HG02840 (cell line): ENCODE measurements around the gene SF3A1.
"Not testable (repeated sequence)": the region's sequence is repeated elsewhere in the genome, so short reads cannot be mapped to it uniquely, and the experiment has no call there.

Experiments
- ATAC-seq: cut with Tn5 transposase; IDR thresholded peaks from one replicate; pipeline ENCODE4 v1.9.1; 2021; ENCODE audit warnings: mild to moderate bottlenecking, moderate library complexity, moderate number of reproducible peaks; ENCODE audit not compliant: unreplicated experiment, low FRiP score

SF3A1 gene

DNA sequence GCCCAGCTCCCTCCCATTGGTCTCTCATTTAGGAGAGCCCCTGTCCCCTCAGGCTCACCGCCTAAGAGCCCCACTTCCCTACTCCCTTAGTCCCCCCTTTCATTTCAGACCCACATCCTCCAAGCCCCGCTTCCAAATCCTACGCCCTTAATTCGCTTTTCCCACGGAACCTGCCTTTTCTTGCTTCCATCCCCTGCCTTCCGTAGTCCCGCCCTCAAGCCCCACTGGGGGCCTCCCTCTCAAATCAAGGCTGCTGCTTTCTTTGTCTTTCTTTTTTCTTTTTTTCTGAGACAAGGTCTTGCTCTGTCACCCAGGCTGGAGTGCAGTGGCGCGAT is 509 bp upstream of the SF3A1 start:
- ATAC-seq, result no peak

DNA sequence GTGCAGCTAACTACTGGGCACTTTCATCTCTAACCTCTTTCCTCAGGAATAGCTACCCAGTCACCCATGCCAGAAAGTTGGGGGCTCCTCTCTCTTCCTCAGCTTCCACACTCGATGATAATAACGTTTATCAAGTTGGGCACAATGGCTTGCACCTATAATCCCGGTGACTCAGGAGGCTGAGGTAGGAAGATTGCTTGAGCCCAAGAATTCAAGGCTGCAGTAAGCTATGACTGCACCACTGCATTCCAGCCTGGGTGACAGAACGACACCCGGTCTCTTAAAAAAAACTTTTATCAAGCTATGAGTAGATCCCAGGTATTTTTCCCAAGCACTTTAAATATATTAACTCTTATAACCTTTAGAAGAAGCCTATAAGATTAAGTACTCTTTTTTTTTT is 2.0 kb downstream of the SF3A1 start:
- ATAC-seq, result no peak

- no peak for ATAC-seq
These were observed 5.5 kb downstream of the SF3A1 start for GRCh38 chr22:30351226-30351625.

DNA sequence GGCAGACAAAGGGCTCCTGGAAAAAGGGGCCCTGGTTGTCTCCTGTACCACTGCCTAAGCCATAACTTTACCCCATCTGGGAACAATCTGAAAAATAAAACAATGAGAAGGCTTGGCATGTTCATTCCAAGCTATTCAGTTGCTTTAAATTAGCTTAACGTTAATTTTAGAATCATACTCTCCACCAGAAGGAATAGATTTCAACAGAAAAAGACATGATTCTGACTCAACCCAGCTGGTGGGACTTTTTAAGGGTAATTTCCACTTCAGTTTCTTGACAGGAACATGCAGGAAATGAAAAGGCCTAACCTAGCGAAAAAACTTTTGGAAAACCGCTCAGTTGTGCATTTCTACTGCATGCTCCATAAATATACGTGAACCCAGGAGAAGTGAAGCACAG is 7.9 kb downstream of the SF3A1 start:
- no peak for ATAC-seq

DNA sequence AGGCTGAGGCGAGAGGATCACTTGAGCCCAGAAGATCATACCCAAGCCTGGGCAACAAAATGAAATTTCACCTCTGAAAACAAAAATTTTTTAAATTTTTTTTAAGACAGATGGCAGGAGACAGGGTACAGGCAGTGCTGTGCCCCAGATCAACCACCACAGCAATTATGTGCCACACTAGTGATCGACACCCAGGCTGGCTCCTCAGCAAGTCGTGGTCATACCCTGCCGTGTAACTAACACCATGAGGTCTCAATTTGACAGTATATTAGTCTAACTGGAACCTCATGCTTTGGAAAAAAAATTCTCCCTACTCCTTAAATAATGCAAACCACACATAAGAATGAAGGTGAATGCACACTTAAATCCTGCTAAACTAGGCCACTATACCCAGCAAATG is 8.3 kb downstream of the SF3A1 start:
- no peak for ATAC-seq

DNA sequence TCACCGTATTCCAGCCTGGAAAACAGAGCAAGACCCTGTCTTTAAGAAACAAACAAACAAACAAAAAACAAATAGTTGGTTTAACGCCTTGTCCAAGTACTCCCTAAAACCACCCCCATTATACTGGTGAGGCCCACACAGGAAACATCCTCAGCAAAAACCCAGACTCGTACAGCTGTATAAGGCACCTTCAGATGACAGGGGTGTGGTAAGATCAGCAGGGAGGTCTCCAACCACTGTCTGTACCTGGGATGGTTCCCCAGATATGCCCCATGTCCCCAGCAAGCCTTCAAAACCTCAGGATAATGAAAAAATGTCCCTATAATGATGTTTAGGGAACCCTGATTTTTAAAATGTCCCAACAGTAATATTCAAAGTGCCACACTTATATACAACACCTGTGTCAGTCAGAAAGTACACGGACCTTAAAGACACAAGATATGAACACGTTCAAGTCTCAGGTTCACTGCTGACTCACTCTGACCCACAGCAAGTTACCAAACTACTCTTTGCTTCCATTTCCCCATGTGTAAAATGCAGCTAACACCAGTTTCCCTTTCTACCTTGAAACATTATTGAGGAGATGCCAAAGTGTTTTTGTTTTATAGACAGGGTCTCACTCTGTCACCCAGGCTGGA is 9.3 kb downstream of the SF3A1 start:
- no peak for ATAC-seq

GRCh38 chr22:30344447-30345200 is 12.1 kb downstream of the SF3A1 start:
- no peak for ATAC-seq

DNA sequence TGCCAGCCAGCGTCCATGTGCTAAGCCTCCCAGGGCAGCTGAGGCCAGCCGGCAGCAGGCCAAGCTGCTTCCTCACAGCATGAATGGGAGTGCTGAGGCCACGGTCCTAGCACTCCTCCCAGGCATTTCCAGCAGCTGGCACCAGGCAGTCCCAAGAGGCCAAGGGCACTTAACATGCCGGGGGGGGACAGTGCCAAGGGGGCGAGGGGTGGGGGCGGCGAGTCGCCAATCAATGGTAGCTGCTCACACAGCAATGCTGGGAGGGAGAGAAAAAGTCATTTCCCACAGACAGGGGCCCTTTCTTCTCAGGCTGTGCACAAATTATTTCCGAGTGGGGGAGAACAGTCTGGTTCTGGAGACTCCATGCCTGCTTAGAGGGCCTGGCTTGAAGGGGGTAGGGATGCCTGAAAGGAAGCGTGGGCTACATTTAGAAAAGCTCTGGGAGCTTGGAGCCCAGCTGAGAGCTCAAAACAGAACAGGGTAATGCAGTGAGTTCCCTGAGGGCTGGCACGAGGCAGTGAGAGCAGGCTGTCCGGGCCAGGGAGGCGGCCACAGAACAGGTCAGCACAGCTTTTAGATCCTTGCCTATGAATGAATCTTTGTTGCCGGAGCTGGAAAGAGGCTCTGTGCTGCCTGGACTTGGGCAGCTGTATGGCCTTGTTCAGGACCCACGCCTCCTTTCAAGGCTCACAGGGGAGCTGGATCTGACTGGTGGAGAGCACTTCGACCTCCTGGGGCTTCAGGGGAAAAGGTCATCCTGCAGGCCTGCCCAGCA is 15.6 kb downstream of the SF3A1 start:
- no peak for ATAC-seq

GRCh38 chr22:30338802-30339201 is 17.9 kb downstream of the SF3A1 start:
- ATAC-seq, result no peak

GRCh38 chr22:30338341-30338740 is 18.4 kb downstream of the SF3A1 start:
- not testable (repeated sequence) for ATAC-seq

DNA sequence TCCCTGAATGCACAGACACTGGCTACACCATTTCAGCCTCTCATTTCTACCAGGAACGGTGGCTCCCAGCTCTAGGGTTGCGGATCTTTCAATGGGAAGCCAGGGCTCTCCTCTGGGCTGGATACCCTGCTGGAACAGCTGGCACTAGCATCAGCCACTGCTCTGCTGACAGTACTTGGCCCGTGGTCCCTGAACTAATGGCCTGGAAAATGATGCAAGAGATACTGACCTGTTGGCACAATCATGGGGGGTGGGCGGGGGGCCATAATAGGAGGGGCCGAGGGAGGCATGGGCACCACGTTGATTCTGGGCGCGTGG is 19.3 kb downstream of the SF3A1 start:
- no peak for ATAC-seq

DNA sequence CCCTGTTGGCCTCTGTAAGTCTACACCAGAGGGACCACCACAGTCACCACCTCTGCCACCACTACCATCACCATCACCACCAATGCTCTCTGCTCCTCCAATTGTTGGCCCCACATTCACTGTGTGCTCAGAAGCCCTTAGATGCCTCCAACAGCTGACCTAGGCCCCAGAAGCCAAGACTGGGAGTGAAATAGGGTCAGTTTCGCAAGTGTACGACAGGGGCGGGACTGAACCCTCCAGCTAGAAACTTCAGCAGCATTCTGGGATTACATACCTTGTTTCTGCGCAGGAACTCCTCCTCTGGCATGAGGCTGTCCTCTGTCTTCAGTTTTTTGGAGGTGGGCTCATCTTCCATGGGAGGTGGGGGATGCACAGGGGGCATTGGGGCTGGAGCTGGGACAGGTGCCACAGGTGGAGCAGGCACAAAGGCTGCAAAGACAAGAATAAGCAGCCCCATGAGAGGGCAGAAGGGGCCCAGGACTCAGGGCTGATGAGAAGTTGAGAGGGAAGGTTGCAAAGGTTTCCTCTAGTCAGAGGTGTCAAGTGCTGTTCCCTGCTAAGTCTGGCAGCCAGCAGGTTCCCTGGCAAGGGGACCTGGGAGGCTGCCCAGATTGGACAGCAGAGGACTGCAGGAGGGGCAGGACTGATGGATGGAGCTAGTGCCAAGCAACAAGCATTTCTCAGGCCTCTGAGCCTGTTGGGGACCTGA is 19.8 kb downstream of the SF3A1 start:
- no peak for ATAC-seq

DNA sequence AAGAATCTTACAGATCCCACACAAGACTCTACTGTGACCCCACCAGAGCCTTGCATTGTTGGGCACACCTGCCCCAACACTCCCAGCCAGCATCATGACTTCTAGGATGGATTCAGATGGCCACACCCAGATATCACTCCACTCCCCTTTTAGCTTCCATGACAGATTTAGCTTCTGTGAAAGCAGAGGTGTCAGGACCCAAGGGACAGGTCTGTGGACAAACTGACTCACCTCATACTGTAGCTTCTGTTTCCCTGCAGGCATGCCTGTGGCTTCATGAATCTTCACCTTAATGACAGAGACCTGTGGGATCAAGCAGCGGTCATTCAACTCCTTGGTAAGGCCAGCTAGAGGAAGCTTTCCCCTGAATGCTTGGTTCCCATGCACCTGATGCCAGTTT is 21.5 kb downstream of the SF3A1 start:
- ATAC-seq, result no peak

DNA sequence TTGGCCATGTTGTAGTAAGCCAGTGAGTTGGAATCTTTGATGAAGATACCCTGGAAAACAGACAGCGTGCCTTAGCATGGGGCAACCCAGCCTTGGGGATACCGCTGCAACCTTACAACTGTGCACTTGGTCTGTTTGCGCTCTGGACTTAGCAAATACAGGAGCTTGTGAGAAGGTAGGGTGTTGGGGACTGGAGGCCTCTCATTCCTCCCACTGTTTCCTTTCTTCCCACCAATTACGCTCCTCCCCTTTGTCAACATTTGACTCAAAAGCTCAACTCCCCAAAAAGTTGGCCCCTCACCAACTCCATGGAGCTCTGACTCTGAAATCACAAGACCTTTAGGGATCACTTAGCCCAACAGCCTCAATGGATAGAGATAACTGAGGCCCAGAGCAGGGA is 22.0 kb downstream of the SF3A1 start:
- ATAC-seq, result no peak

- no peak for ATAC-seq
These were observed 23.0 kb downstream of the SF3A1 start for GRCh38 chr22:30333707-30334087.

DNA sequence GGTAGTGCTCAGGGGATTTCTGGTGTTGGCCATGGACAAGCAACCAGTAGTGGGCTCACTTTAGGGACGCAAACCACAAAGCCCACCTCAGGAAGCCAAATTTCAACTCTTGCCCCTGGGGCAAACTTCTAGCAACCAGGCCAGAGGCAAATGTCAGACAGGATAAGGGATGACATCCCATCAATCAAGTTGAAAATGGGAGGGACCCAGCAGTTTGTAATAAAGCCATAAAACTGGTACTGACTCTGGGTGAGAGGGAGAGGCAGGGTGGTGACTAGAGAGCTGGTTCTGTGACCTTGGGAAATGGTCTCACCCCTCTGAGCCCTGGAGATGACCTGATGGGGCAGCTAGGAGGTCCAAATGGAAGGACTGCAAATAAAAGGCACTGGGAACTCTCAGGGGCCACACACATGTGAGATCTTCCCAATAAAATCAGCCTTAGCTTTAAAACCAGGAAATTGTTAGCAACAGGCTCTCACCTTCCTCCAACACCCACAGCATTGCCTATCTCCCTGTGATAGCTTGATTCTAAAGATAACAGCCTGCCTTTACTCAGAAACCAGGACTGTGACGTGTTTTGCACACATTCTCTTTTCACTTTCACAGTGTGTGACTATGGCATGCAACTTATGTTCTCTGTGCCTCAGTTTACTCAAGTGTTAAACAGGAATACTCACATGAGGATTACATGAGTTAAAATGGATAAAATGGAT is 23.5 kb downstream of the SF3A1 start:
- ATAC-seq, result no peak

- no peak for ATAC-seq
These were observed 24.1 kb downstream of the SF3A1 start for GRCh38 chr22:30332551-30332950.

DNA sequence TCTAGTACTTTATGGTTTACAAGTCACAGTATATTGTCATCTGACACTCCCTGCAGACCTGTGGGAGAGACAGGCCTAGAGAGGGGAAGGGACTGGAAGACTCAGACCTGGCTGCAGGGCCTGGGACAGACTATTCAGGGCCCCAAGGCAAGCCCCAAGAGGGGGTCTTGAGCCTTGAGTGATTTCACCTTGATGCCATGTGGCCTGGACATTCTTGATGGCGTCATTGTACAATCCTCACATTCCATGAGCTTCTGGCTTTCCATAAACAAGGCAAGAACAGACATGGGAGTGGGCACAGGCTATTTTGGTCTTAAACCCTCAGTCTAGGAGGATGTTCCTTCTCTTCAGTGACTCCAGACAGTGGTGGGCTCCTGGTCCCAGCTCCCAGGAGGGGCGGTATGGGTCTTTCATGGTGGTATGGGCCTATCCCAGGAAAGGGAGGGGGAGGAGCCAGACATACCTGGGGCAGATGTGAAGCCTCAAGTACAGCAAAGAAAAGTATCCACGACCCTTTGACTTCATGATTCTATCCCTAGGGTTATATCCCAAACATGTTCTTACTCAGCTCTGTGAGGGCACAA is 28.1 kb downstream of the SF3A1 start:
- no peak for ATAC-seq

GRCh38 chr22:30327864-30328345 is 28.8 kb downstream of the SF3A1 start:
- no peak for ATAC-seq

- peak; percentile 84 for ATAC-seq
These were observed 29.9 kb downstream of the SF3A1 start, which contains the start of gene TBC1D10A for GRCh38 chr22:30326706-30327362. Gene TBC1D10A, minus strand, starts transcription at chr22:30326941. Its CDS starts 60 bp downstream, at chr22:30326881.
